HL-60 (cell line): ENCODE results near the gene CSMD2.

Source experiments
- DNase-seq, 2 experiments: peaks; one replicate each; pipeline ENCODE4 v3.0.0-alpha.2; 2010 to 2020; ENCODE audit warnings: low read depth in 1 of 2, low spot score in 1 of 2
- H3K27ac ChIP-seq: fragments of 250-450 bp; sonication (Bioruptor Pico); replicated peaks from 2 replicates; pipeline ENCODE4 v1.5.1; 2020; ENCODE audit warnings: mild to moderate bottlenecking, moderate library complexity
- H3K27me3 ChIP-seq: fragments of 250-450 bp; sonication (Bioruptor Pico); 2 replicates; pipeline ENCODE4 v1.5.1; 2021; ENCODE audit warnings: mild to moderate bottlenecking, moderate library complexity; ENCODE audit not compliant: insufficient read depth, poor library complexity, severe bottlenecking
- H3K4me3 ChIP-seq: replicated peaks from 2 replicates; pipeline ENCODE4 v1.5.1; 2011; ENCODE audit warnings: mild to moderate bottlenecking, control low read depth, low read length; ENCODE audit not compliant: insufficient read depth
- GABPA ChIP-seq: IDR thresholded peaks from 2 replicates; pipeline ENCODE4 v1.6.1; 2012; ENCODE audit warnings: low read depth
- POLR2AphosphoS5 ChIP-seq: IDR thresholded peaks from 2 replicates; pipeline ENCODE4 v1.6.1; 2012; ENCODE audit warnings: low read depth
- SPI1 ChIP-seq: IDR thresholded peaks from 2 replicates; pipeline ENCODE4 v1.6.1; 2012; ENCODE audit warnings: low read depth, mild to moderate bottlenecking, borderline replicate concordance
- TF ChIP-seq, protein P1 (sequence below): IDR thresholded peaks from one replicate; pipeline ENCODE4 v1.5.1; 2011; ENCODE audit warnings: low read length, control low read depth, inconsistent platforms; ENCODE audit not compliant: insufficient read depth
- TF ChIP-seq, protein P2 (sequence below): IDR thresholded peaks from 2 replicates; pipeline ENCODE4 v1.6.1; 2012; ENCODE audit warnings: low read depth; ENCODE audit not compliant: insufficient replicate concordance

The CSMD2 gene

DNA sequence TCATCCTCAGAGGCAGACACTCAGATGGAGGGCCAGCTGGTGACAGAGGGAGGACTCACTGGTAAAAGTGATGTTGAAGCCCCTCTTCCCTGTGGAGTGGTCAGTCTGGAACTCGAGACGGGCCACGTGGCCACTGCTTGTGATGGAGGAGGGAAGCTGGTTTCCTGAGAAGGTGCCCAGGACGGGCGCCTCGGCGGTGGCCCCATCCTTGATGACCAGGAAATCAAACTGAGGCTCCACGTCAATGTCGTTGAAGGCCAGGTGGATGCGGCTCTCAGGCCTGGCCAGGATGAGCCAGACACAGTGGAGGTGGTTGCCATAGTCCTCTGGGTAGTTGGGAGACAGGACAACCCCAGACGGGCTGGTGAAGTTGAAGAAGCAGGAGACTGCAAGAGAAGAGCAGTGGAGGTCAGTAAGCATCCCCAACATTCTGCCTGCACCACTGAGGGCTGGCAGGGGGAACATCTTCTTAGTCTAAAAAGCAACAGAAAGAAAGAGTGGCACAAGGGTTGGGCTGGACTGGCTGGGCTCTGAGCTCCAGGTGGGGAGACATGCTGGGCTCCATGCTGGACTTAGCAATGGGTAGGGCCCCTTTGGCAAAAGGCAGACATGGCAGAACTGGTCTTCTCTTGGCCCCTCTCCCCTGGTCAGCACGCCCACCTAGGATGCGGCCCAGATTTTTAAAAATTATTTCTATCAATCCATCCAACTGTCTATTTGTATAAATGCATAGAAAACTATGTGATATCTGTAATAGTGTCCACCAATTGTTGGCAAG is 421.6 kb downstream of the CSMD2 start:
- no peak for TF ChIP-seq SPI1
- TF ChIP-seq, protein P1, sequence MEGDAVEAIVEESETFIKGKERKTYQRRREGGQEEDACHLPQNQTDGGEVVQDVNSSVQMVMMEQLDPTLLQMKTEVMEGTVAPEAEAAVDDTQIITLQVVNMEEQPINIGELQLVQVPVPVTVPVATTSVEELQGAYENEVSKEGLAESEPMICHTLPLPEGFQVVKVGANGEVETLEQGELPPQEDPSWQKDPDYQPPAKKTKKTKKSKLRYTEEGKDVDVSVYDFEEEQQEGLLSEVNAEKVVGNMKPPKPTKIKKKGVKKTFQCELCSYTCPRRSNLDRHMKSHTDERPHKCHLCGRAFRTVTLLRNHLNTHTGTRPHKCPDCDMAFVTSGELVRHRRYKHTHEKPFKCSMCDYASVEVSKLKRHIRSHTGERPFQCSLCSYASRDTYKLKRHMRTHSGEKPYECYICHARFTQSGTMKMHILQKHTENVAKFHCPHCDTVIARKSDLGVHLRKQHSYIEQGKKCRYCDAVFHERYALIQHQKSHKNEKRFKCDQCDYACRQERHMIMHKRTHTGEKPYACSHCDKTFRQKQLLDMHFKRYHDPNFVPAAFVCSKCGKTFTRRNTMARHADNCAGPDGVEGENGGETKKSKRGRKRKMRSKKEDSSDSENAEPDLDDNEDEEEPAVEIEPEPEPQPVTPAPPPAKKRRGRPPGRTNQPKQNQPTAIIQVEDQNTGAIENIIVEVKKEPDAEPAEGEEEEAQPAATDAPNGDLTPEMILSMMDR: no peak
- TF ChIP-seq GABPA: no peak
- TF ChIP-seq, protein P2, sequence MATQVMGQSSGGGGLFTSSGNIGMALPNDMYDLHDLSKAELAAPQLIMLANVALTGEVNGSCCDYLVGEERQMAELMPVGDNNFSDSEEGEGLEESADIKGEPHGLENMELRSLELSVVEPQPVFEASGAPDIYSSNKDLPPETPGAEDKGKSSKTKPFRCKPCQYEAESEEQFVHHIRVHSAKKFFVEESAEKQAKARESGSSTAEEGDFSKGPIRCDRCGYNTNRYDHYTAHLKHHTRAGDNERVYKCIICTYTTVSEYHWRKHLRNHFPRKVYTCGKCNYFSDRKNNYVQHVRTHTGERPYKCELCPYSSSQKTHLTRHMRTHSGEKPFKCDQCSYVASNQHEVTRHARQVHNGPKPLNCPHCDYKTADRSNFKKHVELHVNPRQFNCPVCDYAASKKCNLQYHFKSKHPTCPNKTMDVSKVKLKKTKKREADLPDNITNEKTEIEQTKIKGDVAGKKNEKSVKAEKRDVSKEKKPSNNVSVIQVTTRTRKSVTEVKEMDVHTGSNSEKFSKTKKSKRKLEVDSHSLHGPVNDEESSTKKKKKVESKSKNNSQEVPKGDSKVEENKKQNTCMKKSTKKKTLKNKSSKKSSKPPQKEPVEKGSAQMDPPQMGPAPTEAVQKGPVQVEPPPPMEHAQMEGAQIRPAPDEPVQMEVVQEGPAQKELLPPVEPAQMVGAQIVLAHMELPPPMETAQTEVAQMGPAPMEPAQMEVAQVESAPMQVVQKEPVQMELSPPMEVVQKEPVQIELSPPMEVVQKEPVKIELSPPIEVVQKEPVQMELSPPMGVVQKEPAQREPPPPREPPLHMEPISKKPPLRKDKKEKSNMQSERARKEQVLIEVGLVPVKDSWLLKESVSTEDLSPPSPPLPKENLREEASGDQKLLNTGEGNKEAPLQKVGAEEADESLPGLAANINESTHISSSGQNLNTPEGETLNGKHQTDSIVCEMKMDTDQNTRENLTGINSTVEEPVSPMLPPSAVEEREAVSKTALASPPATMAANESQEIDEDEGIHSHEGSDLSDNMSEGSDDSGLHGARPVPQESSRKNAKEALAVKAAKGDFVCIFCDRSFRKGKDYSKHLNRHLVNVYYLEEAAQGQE: no peak
- no peak for TF ChIP-seq POLR2AphosphoS5
- H3K27me3 ChIP-seq: no peaks in the 10 kb centered on the region
- H3K4me3 ChIP-seq: no peak overlapping the region
- no peak overlapping the region for H3K27ac ChIP-seq
- DNase-seq: no peak

DNA sequence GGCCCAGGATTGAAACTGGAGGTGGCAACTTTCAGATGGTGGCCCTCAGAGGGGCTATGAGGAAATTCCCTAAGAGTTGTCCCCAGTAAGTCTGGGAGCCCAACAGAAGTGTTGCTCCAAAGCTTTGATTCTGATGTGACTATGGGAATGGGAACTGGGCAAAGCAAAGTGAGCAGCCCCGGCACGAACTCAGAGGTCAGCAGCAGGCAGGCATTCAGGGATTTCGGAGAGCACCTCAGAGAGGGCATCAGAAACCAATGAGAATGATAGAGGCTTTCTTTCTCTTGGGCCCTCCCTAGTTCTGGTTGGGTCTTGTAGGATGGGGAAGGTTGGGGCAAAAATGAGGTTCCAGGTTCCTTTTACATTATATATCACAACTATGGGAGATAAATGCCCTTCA is 422.4 kb downstream of the CSMD2 start:
- no peak overlapping the region for H3K4me3 ChIP-seq
- no peak for DNase-seq
- no peaks in the 10 kb centered on the region for H3K27me3 ChIP-seq
- TF ChIP-seq POLR2AphosphoS5 (no peak), GABPA (no peak), SPI1 (no peak)
- TF ChIP-seq, protein P2: no peak
- TF ChIP-seq, protein P1: no peak
- H3K27ac ChIP-seq: no peak overlapping the region

DNA sequence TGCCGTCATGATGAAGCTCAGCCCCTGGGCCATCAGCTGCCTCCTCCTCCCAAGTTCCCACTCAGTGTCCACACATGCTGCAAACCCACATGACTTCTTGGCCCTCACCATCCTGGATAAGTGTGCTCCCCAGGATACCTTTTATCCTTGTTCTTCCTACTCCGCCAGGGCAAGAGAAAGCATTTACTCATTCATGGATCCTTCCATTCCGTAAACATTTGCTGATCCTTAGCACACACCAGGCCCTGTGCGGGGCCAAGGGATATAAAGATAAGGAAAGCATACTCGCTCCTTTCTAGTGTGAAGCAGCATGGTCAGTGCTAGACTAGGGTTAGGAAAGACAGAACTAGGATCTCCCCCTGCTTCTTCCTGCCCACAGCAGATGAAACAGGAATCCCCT is 423.3 kb downstream of the CSMD2 start:
- Histone ChIP-seq H3K4me3 (no peak overlapping the region), H3K27ac (no peak overlapping the region), H3K27me3 (no peaks in the 10 kb centered on the region)
- DNase-seq: no peak
- TF ChIP-seq POLR2AphosphoS5: no peak
- TF ChIP-seq, protein P2: no peak
- TF ChIP-seq SPI1: no peak
- TF ChIP-seq, protein P1: no peak
- TF ChIP-seq GABPA: no peak
